Ectodermal cell (in vitro differentiated cells): ENCODE results near the gene SCAMP1.

Source experiments
- H3K27ac ChIP-seq: 2 replicates; pipeline ENCODE4 v1.7.0; 2013; ENCODE audit warnings: mild to moderate bottlenecking, low read depth, low read length; ENCODE audit not compliant: insufficient read depth, poor library complexity, severe bottlenecking
- H3K27me3 ChIP-seq: 2 replicates; pipeline ENCODE4 v1.7.0; 2013; ENCODE audit warnings: mild to moderate bottlenecking, low read length; ENCODE audit not compliant: insufficient read depth, control insufficient read depth, poor library complexity, severe bottlenecking
- H3K36me3 ChIP-seq: one replicate; pipeline ENCODE4 v1.7.0; 2013; ENCODE audit warnings: low read length; ENCODE audit not compliant: control insufficient read depth, insufficient read depth
- H3K4me1 ChIP-seq: one replicate; pipeline ENCODE4 v1.7.0; 2013; ENCODE audit warnings: low read length; ENCODE audit not compliant: control insufficient read depth, insufficient read depth
- H3K4me3 ChIP-seq: 2 replicates; pipeline ENCODE4 v1.7.0; 2013; ENCODE audit warnings: low read depth, low read length, control low read depth; ENCODE audit not compliant: insufficient read depth
- H3K9me3 ChIP-seq: 2 replicates; pipeline ENCODE4 v1.7.0; 2013; ENCODE audit warnings: mild to moderate bottlenecking, low read length, moderate library complexity; ENCODE audit not compliant: control insufficient read depth
- WGBS, 2 experiments: methylation state at CpG; one replicate each; pipeline ENCODE4 v1.1.7; 2013; ENCODE audit warnings: missing lambda C conversion rate in 2 of 2; 5-methylcytosine and 5-hydroxymethylcytosine counted together

The SCAMP1 gene

DNA sequence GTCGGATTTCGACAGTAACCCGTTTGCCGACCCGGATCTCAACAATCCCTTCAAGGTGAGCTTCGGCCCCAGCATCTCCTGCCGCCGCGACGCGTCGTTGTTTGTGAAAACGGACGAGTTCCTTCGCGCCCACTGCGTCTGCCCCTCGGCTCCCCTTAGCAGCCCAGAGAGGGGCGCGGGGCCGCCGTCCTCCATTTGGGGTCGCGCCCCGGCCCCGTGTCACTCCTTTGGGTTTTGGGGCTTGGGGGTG lies 182 bp downstream of the SCAMP1 start:
- H3K4me1 ChIP-seq: no peaks in the 10 kb centered on the region
- H3K4me3 ChIP-seq: peak overlapping the region; percentile 90
- H3K9me3 ChIP-seq: no peaks in the 10 kb centered on the region
- no peaks in the 10 kb centered on the region for H3K36me3 ChIP-seq
- no peaks in the 10 kb centered on the region for H3K27me3 ChIP-seq
- H3K27ac ChIP-seq: no peak overlapping the region
- 0% methylated on average over 26 of the region's 26 CpGs for WGBS, 2 experiments

- 1% methylated on average over 35 to 36 of the region's 36 CpGs for WGBS, 2 experiments
- Histone ChIP-seq H3K36me3 (no peaks in the 10 kb centered on the region), H3K9me3 (no peaks in the 10 kb centered on the region), H3K27me3 (no peaks in the 10 kb centered on the region), H3K27ac (no peak overlapping the region), H3K4me3 (peak overlapping the region; percentile 90), H3K4me1 (no peaks in the 10 kb centered on the region)
Measured at GRCh38 chr5:78360924-78361630, 660 bp downstream of the SCAMP1 start.

GRCh38 chr5:78361631-78361993 lies 1.2 kb downstream of the SCAMP1 start:
- WGBS, 2 experiments: 39 to 52% methylated on average over 3 of the region's 3 CpGs
- no peaks in the 10 kb centered on the region for H3K36me3 ChIP-seq
- peak overlapping the region; percentile 90 for H3K4me3 ChIP-seq
- H3K27me3 ChIP-seq: no peaks in the 10 kb centered on the region
- H3K4me1 ChIP-seq: no peaks in the 10 kb centered on the region
- no peak overlapping the region for H3K27ac ChIP-seq
- H3K9me3 ChIP-seq: no peaks in the 10 kb centered on the region

GRCh38 chr5:78362220-78362619 lies 1.8 kb downstream of the SCAMP1 start:
- WGBS, 2 experiments: 82 to 86% methylated on average over 3 of the region's 3 CpGs
- Histone ChIP-seq H3K27ac (no peak overlapping the region), H3K4me3 (no peak overlapping the region), H3K9me3 (no peaks in the 10 kb centered on the region), H3K27me3 (no peaks in the 10 kb centered on the region), H3K36me3 (no peaks in the 10 kb centered on the region), H3K4me1 (no peaks in the 10 kb centered on the region)

DNA sequence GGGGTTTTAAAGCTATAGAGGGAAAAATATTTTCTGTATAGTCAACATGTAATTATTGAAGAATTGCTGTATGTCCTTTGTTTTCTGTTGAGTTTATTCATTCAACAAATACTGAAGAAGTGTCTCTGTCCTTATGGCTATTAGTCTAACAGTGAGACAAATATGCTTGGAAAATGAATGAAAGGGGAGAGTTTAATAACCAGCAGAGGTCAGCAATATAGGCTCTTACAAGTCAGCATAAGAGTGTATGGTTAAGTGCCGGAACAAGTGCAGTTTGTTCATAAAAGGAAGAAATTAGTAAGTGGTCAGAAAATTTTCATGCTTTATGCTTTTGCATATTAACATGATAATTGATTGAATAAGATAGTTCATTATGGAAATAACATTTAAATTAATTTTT lies 3.6 kb downstream of the SCAMP1 start:
- H3K27ac ChIP-seq: no peak overlapping the region
- whole genome bisulfite sequencing, 2 experiments: 94% methylated on average over 1 of the region's 1 CpG
- H3K4me3 ChIP-seq: no peak overlapping the region
- H3K9me3 ChIP-seq: no peaks in the 10 kb centered on the region
- no peaks in the 10 kb centered on the region for H3K36me3 ChIP-seq
- H3K27me3 ChIP-seq: no peaks in the 10 kb centered on the region
- no peaks in the 10 kb centered on the region for H3K4me1 ChIP-seq

GRCh38 chr5:78367318-78367991 lies 7.0 kb downstream of the SCAMP1 start:
- Histone ChIP-seq H3K27me3 (no peaks in the 10 kb centered on the region), H3K4me3 (no peak overlapping the region), H3K27ac (no peak overlapping the region), H3K4me1 (no peaks in the 10 kb centered on the region), H3K9me3 (no peaks in the 10 kb centered on the region), H3K36me3 (no peaks in the 10 kb centered on the region)
- WGBS, 2 experiments: 96% methylated on average over 6 of the region's 6 CpGs

DNA sequence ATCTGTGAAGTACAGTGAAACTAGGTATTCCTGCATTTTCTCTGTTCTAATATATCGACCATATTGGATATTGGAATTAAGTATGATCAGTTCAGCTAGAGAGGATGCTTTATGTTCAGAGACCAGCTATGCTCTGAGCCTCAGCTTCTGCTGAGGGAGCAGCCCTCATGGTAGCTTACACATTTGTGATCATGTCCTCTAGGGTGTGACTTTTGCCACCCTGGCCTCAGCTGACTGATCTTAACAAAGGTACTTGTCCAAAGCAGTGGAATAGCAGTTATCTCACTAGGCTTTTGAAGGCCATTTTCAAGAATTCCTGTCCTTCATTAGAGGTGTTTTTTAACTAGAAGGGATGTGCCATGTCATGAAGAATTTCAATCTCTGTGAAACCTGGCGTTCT lies 9.3 kb downstream of the SCAMP1 start:
- Histone ChIP-seq H3K4me1 (no peaks in the 10 kb centered on the region), H3K4me3 (no peak overlapping the region), H3K36me3 (no peaks in the 10 kb centered on the region), H3K27me3 (no peaks in the 10 kb centered on the region), H3K9me3 (no peaks in the 10 kb centered on the region), H3K27ac (no peak overlapping the region)
- 98 to 99% methylated on average over 2 of the region's 2 CpGs for WGBS, 2 experiments

DNA sequence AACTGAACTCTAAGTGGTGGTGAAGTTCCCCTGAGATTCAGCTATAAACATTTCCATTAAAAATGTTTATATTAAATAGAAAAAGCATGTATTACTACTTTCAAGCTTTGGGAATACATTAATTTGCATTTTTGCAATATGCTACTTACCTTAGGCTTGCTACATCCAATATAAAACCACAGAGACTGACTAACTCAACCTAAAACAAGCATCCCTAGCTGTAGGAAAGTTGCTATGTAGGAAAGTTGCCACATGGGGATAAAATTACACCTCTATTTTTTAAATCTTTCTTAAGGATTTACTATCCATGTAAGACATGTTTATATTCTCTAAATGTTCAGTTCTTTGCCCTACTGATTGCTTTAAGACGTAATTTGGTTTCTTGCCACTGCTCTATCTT lies 12.8 kb downstream of the SCAMP1 start:
- WGBS, 2 experiments: 75 to 100% methylated on average over 1 of the region's 1 CpG
- H3K27ac ChIP-seq: no peak overlapping the region
- H3K36me3 ChIP-seq: no peaks in the 10 kb centered on the region
- no peak overlapping the region for H3K4me3 ChIP-seq
- H3K4me1 ChIP-seq: no peaks in the 10 kb centered on the region
- H3K27me3 ChIP-seq: no peaks in the 10 kb centered on the region
- H3K9me3 ChIP-seq: no peaks in the 10 kb centered on the region

- no peak overlapping the region for H3K27ac ChIP-seq
Measured at GRCh38 chr5:78376315-78376714, 15.9 kb downstream of the SCAMP1 start.

GRCh38 chr5:78377056-78377717 lies 16.8 kb downstream of the SCAMP1 start:
- no peaks in the 10 kb centered on the region for H3K36me3 ChIP-seq
- whole genome bisulfite sequencing, 2 experiments: 91 to 98% methylated on average over 3 of the region's 3 CpGs
- no peak overlapping the region for H3K27ac ChIP-seq
- no peaks in the 10 kb centered on the region for H3K4me1 ChIP-seq
- no peak overlapping the region for H3K4me3 ChIP-seq
- H3K9me3 ChIP-seq: no peaks in the 10 kb centered on the region
- no peaks in the 10 kb centered on the region for H3K27me3 ChIP-seq

More at GRCh38 chr5:78376315-78376714, 15.9 kb downstream of the SCAMP1 start:
- Histone ChIP-seq H3K4me1 (no peaks in the 10 kb centered on the region), H3K36me3 (no peaks in the 10 kb centered on the region), H3K4me3 (no peak overlapping the region), H3K9me3 (no peaks in the 10 kb centered on the region), H3K27me3 (no peaks in the 10 kb centered on the region)
- 95% methylated on average over 3 of the region's 3 CpGs for WGBS, 2 experiments
